ENCODE results near the gene TEPSIN.

Gene TEPSIN

GRCh38 chr17:81238815-81239713 lies at the start of gene TEPSIN, which contains the start of gene NDUFAF8:
TSS of gene TEPSIN (minus strand) at chr17:81239055. CDS start at chr17:81239033, 22 bp downstream.
TSS of gene NDUFAF8 (plus strand) at chr17:81239318. CDS start at chr17:81239364, 46 bp downstream.
- peak; percentile 97 for ATAC-seq
- TF ChIP-seq SNAI2 (CRISPR knock-in tag; IDR thresholded peaks at IDR 0.05): peak; percentile 54; the same call in 1 of the 2 replicates
- no peak for TF ChIP-seq ISL1 (CRISPR knock-in tag; IDR thresholded peaks at IDR 0.05)

- ATAC-seq: no peak
- TF ChIP-seq TOX (CRISPR knock-in tag; IDR thresholded peaks at IDR 0.05; ENCODE audit: borderline replicate concordance): no peak
- TF ChIP-seq ESRRG (CRISPR knock-in tag; IDR thresholded peaks at IDR 0.05): no peak
- no peak for TF ChIP-seq TCF4 (CRISPR knock-in tag; IDR thresholded peaks at IDR 0.05; ENCODE audit: borderline replicate concordance)
- TF ChIP-seq POU6F1 (CRISPR knock-in tag; IDR thresholded peaks at IDR 0.05; ENCODE audit: borderline replicate concordance, low read depth): no peak
- TF ChIP-seq ZFP30 (CRISPR knock-in tag; IDR thresholded peaks at IDR 0.05): no peak
- no peak for TF ChIP-seq GLIS3 (CRISPR knock-in tag; IDR thresholded peaks at IDR 0.05)
- TF ChIP-seq CSRNP3 (CRISPR knock-in tag; IDR thresholded peaks at IDR 0.05): no peak
- no peak for TF ChIP-seq BACH2 (CRISPR knock-in tag; IDR thresholded peaks at IDR 0.05; ENCODE audit: borderline replicate concordance)
- TF ChIP-seq ZNF565 (CRISPR knock-in tag; conservative IDR thresholded peaks at IDR 0.05; ENCODE audit: low read depth): no peak
- TF ChIP-seq SNAI2 (CRISPR knock-in tag; IDR thresholded peaks at IDR 0.05): no peak
- TF ChIP-seq CREB5 (CRISPR knock-in tag; IDR thresholded peaks at IDR 0.05; ENCODE audit: low read depth): no peak
- no peak for TF ChIP-seq TSHZ2 (CRISPR knock-in tag; IDR thresholded peaks at IDR 0.05)
- no peak for TF ChIP-seq ZNF8 (CRISPR knock-in tag; IDR thresholded peaks at IDR 0.05)
- no peak for TF ChIP-seq CSDC2 (CRISPR knock-in tag; IDR thresholded peaks at IDR 0.05)
- TF ChIP-seq PATZ1 (CRISPR knock-in tag; IDR thresholded peaks at IDR 0.05; ENCODE audit: borderline replicate concordance): no peak
- no peak for TF ChIP-seq ZFP3 (CRISPR knock-in tag; IDR thresholded peaks at IDR 0.05)
- TF ChIP-seq ZC3H10 (CRISPR knock-in tag; IDR thresholded peaks at IDR 0.05): no peak
- no peak for TF ChIP-seq RARB (CRISPR knock-in tag; IDR thresholded peaks at IDR 0.05)
Observed at GRCh38 chr17:81287741-81288430, 49.0 kb upstream of the TEPSIN start.

- TF ChIP-seq SNAI2 (CRISPR knock-in tag; IDR thresholded peaks at IDR 0.05) (no peak), POU6F1 (CRISPR knock-in tag; IDR thresholded peaks at IDR 0.05; ENCODE audit: borderline replicate concordance, low read depth) (no peak), ZNF70 (CRISPR knock-in tag; IDR thresholded peaks at IDR 0.05) (no peak)
- no peak for ATAC-seq
Observed at GRCh38 chr17:81287152-81287551, 48.3 kb upstream of the TEPSIN start.

Data from SK-N-SH treated with all-trans-retinoic acid at 6 μM for 48 hours (cell line).